Measurements from ENCODE around the gene EPN1. TPM values are rescaled to one million over a fixed set of nuclear protein-coding genes. Genes with fewer than 3 reads are reported as not detected.

Gene EPN1
- total and polyA plus RNA-seq, 2 of the 13 experiments (the other 11 are each of a cell fraction or from before 2014, with no cell fraction given): 28.9 to 31.7 TPM

DNA sequence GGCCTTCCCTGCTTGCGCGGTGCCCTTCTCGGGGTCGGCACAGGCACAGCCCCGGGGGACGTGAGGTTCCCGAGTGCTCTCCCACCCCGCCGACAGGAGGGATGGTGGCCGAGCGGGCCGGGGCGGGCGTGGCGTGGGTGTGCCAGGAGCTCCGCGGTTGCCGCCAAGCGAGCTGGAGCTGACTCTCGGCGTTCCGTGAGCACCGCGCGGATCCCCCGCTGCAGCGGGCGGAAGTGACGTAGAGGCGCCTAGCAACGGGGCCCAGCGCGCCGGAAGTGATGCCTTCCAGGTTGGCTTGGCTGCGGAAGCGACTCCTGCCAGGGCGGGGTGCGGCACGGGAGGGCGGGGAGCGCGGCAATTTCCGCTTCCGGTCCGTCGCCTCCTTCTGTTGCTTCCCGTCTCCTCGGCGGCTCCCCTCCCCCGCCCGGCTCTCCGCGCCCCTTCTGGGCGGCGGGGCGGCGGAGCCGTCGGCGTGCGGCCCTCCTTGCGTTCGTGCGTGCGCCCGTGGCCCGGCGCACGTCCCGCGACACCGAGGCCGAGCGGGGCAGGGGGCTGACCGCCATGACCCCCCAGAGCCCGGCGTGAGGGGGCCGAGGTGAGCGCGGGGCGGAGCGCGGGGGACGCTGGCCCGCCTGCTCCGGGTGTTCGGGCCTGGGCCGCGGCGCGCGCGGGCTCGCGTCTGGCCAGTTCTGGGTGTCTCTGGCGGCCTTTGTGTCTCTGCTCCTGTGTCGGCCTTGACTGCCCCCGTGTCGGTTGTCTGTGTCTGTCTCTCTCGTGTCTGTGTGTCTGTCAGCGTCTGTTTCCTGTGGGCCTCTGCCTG, at the start of gene EPN1 (continued):
- TF ChIP-seq SRSF9 (IDR thresholded peaks at IDR 0.05; ENCODE audit: borderline replicate concordance, insufficient read depth, low read depth, low read length, poor library complexity, severe bottlenecking) (no peak), ZNF879 (CRISPR knock-in tag; IDR thresholded peaks at IDR 0.05) (no peak), HOXA5 (CRISPR knock-in tag; IDR thresholded peaks at IDR 0.05) (0 out of 2 replicates have a peak, but pooled peaks have one; percentile 51), TRIM24 (CRISPR knock-in tag; IDR thresholded peaks at IDR 0.05) (no peak), SALL2 (CRISPR knock-in tag; IDR thresholded peaks at IDR 0.05) (peak; percentile 80), CBX2 (IDR thresholded peaks at IDR 0.05; ENCODE audit: low read depth, low read length) (no peak), CBX2 (CRISPR knock-in tag; IDR thresholded peaks at IDR 0.05; ENCODE audit: low read depth) (no peak), ZNF138 (CRISPR knock-in tag; IDR thresholded peaks at IDR 0.05; ENCODE audit: low read depth) (peak; percentile 63; the same call in 1 of the 2 replicates), ZNF484 (CRISPR knock-in tag; IDR thresholded peaks at IDR 0.05; ENCODE audit: borderline replicate concordance, low read depth) (no peak), LBX2 (CRISPR knock-in tag; IDR thresholded peaks at IDR 0.05; ENCODE audit: borderline replicate concordance) (no peak), MIER2 (CRISPR knock-in tag; IDR thresholded peaks at IDR 0.05) (peak; percentile 54; the same call in 1 of the 2 replicates), CBX5 (CRISPR knock-in tag; IDR thresholded peaks at IDR 0.05; ENCODE audit: borderline replicate concordance) (peak; percentile 68; the same call in 1 of the 2 replicates), NR0B2 (CRISPR knock-in tag; IDR thresholded peaks at IDR 0.05) (0 out of 2 replicates have a peak, but pooled peaks have one; percentile 38), ZNF572 (CRISPR knock-in tag; IDR thresholded peaks at IDR 0.05) (0 out of 2 replicates have a peak, but pooled peaks have one; percentile 63), ZNF17 (CRISPR knock-in tag; IDR thresholded peaks at IDR 0.05) (no peak), SMARCC2 (IDR thresholded peaks at IDR 0.05) (no peak), NCOR1 (IDR thresholded peaks at IDR 0.05; ENCODE audit: borderline replicate concordance, low read length) (no peak), HNRNPLL (IDR thresholded peaks at IDR 0.05; ENCODE audit: low read depth, low read length, poor library complexity, severe bottlenecking) (peak; percentile 74), ZBTB42 (CRISPR knock-in tag; IDR thresholded peaks at IDR 0.05) (no peak), SMAD1 (CRISPR knock-in tag; IDR thresholded peaks at IDR 0.05; ENCODE audit: borderline replicate concordance, low read depth) (no peak; the same call in 1 of the 2 replicates), ZNF431 (CRISPR knock-in tag; IDR thresholded peaks at IDR 0.05; ENCODE audit: borderline replicate concordance, low read depth) (0 out of 2 replicates have a peak, but pooled peaks have one; percentile 78), SRF (IDR thresholded peaks at IDR 0.05; ENCODE audit: low read depth, low read length) (peak; percentile 38; the same call in 1 of the 2 replicates), ZNF256 (CRISPR knock-in tag; conservative IDR thresholded peaks at IDR 0.05) (no peak), ZNF205 (CRISPR knock-in tag; IDR thresholded peaks at IDR 0.05) (no peak)
- TF ChIP-seq, protein P1, sequence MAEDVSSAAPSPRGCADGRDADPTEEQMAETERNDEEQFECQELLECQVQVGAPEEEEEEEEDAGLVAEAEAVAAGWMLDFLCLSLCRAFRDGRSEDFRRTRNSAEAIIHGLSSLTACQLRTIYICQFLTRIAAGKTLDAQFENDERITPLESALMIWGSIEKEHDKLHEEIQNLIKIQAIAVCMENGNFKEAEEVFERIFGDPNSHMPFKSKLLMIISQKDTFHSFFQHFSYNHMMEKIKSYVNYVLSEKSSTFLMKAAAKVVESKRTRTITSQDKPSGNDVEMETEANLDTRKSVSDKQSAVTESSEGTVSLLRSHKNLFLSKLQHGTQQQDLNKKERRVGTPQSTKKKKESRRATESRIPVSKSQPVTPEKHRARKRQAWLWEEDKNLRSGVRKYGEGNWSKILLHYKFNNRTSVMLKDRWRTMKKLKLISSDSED (CRISPR knock-in tag; IDR thresholded peaks at IDR 0.05): no peak
- TF ChIP-seq, protein P2, sequence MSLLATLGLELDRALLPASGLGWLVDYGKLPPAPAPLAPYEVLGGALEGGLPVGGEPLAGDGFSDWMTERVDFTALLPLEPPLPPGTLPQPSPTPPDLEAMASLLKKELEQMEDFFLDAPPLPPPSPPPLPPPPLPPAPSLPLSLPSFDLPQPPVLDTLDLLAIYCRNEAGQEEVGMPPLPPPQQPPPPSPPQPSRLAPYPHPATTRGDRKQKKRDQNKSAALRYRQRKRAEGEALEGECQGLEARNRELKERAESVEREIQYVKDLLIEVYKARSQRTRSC (CRISPR knock-in tag; IDR thresholded peaks at IDR 0.05; ENCODE audit: low read depth): no peak
- TF ChIP-seq, protein P3, sequence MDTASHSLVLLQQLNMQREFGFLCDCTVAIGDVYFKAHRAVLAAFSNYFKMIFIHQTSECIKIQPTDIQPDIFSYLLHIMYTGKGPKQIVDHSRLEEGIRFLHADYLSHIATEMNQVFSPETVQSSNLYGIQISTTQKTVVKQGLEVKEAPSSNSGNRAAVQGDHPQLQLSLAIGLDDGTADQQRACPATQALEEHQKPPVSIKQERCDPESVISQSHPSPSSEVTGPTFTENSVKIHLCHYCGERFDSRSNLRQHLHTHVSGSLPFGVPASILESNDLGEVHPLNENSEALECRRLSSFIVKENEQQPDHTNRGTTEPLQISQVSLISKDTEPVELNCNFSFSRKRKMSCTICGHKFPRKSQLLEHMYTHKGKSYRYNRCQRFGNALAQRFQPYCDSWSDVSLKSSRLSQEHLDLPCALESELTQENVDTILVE (CRISPR knock-in tag; IDR thresholded peaks at IDR 0.05): peak; percentile 89
